ENCODE measurements around the gene VSTM2L.

VSTM2L gene

DNA sequence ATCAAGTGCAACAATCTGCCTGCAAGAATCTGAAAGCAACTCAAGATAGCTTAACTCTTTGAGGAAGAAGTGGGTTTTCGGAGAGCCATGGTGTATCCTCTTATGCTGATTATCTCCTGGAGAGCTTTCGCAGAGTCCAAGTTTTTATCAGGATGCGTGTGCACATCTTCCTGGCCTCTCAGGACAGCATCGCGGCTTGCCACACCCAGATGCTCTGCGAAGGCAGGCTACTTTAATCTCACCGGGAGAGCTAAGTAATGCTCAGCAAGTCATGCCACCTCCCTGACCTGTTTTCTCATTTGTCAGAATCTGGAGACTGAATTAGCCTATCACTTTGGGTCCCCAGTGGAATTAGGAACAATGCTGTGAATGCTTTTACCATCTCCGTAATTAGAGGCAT, 77.5 kb downstream of the VSTM2L start:
- H3K36me3 ChIP-seq (ENCODE audit: insufficient read depth, low read length), result peaks cover 32% of the 10 kb centered on the region
- peaks cover 4% of the 10 kb centered on the region; the same call in 1 of the 2 replicates for H4K20me1 ChIP-seq (ENCODE audit: insufficient read depth, low read length)
- DNase-seq, result no peak
- TF ChIP-seq, protein P1, sequence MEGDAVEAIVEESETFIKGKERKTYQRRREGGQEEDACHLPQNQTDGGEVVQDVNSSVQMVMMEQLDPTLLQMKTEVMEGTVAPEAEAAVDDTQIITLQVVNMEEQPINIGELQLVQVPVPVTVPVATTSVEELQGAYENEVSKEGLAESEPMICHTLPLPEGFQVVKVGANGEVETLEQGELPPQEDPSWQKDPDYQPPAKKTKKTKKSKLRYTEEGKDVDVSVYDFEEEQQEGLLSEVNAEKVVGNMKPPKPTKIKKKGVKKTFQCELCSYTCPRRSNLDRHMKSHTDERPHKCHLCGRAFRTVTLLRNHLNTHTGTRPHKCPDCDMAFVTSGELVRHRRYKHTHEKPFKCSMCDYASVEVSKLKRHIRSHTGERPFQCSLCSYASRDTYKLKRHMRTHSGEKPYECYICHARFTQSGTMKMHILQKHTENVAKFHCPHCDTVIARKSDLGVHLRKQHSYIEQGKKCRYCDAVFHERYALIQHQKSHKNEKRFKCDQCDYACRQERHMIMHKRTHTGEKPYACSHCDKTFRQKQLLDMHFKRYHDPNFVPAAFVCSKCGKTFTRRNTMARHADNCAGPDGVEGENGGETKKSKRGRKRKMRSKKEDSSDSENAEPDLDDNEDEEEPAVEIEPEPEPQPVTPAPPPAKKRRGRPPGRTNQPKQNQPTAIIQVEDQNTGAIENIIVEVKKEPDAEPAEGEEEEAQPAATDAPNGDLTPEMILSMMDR (IDR thresholded peaks at IDR 0.05; ENCODE audit: borderline replicate concordance, extremely low read depth, low read length, poor library complexity, severe bottlenecking), result no peak
- no peak for TF ChIP-seq EZH2 (IDR thresholded peaks at IDR 0.05; ENCODE audit: borderline replicate concordance, low read depth, low read length, severe bottlenecking)
- no peaks in the 10 kb centered on the region for H3K79me2 ChIP-seq (ENCODE audit: insufficient read depth, low read length)
- H3K4me3 ChIP-seq (ENCODE audit: low read depth in 1 of 2, low read length in 2 of 2), result no peak overlapping the region
- H3K27ac ChIP-seq (ENCODE audit: low read length), result no peak overlapping the region
- no peak for ATAC-seq (ENCODE audit: insufficient read depth, low read depth)
- no peak overlapping the region for H2AFZ ChIP-seq (ENCODE audit: low read depth, low read length)
- no peaks in the 10 kb centered on the region for H3K9me3 ChIP-seq (ENCODE audit: insufficient read depth, low read length, severe bottlenecking)
- no peaks in the 10 kb centered on the region for H3K27me3 ChIP-seq (ENCODE audit: insufficient read depth, low read length, poor library complexity)
- H3K4me2 ChIP-seq (ENCODE audit: insufficient read depth, low read length), result no peak overlapping the region
- H3K9ac ChIP-seq (ENCODE audit: low read depth, low read length), result no peak overlapping the region
- H3K4me1 ChIP-seq (ENCODE audit: insufficient read depth, low read length), result no peaks in the 10 kb centered on the region

DNA sequence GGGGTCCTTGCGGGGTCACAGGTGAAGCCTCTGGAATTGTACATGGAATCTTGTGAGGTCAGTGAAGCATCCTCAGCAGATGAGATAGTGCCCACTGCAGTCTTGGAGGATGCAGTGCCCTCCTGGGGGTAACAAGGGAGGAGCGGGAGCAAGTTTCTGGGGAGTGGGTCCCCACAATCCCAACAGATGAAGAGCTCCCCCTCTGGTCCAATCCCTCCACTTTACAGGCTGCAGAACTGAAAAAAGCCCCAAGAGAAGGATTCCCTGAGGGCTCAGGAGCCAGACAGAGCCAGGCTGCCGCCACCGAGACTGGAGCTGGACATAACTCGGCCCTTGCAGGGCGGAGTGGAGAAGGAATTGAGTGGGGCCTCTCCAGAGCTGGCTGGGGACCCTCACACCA, 77.9 kb downstream of the VSTM2L start:
- Histone ChIP-seq H3K27me3 (ENCODE audit: insufficient read depth, low read length, poor library complexity) (no peaks in the 10 kb centered on the region), H3K79me2 (ENCODE audit: insufficient read depth, low read length) (no peaks in the 10 kb centered on the region), H3K4me2 (ENCODE audit: insufficient read depth, low read length) (no peak overlapping the region), H3K4me1 (ENCODE audit: insufficient read depth, low read length) (no peaks in the 10 kb centered on the region), H3K9ac (ENCODE audit: low read depth, low read length) (no peak overlapping the region), H4K20me1 (ENCODE audit: insufficient read depth, low read length) (peaks cover 4% of the 10 kb centered on the region; the same call in 1 of the 2 replicates), H3K4me3 (ENCODE audit: low read depth in 1 of 2, low read length in 2 of 2) (no peak overlapping the region), H2AFZ (ENCODE audit: low read depth, low read length) (no peak overlapping the region), H3K36me3 (ENCODE audit: insufficient read depth, low read length) (peaks cover 37% of the 10 kb centered on the region), H3K9me3 (ENCODE audit: insufficient read depth, low read length, severe bottlenecking) (no peaks in the 10 kb centered on the region), H3K27ac (ENCODE audit: low read length) (no peak overlapping the region)
- no peak for TF ChIP-seq EZH2 (IDR thresholded peaks at IDR 0.05; ENCODE audit: borderline replicate concordance, low read depth, low read length, severe bottlenecking)
- TF ChIP-seq, protein P1 (IDR thresholded peaks at IDR 0.05; ENCODE audit: borderline replicate concordance, extremely low read depth, low read length, poor library complexity, severe bottlenecking), result no peak
- DNase-seq (no peak), ATAC-seq (ENCODE audit: insufficient read depth, low read depth) (no peak)

DNA sequence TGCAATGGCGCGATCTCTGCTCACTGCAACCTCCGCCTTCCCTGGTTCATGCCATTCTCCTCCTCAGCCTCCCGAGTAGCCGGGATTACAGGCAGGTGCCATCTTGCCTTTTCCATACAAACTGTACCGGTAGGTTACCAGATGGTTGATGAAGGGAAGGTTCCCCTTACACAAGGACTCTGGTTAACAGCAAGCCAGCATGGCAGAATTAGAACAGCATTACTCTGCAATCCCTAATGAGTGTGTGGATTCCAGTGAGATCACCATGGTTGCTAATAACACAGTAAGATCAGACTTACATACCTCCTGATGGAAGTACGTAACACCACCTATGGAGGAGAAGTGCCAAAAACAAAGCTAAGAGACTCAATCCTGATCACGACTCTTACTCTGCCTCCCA, 78.6 kb downstream of the VSTM2L start:
- TF ChIP-seq, protein P1 (IDR thresholded peaks at IDR 0.05; ENCODE audit: borderline replicate concordance, extremely low read depth, low read length, poor library complexity, severe bottlenecking), result no peak
- TF ChIP-seq EZH2 (IDR thresholded peaks at IDR 0.05; ENCODE audit: borderline replicate concordance, low read depth, low read length, severe bottlenecking), result no peak
- Histone ChIP-seq H3K4me2 (ENCODE audit: insufficient read depth, low read length) (no peak overlapping the region), H3K79me2 (ENCODE audit: insufficient read depth, low read length) (no peaks in the 10 kb centered on the region), H3K4me3 (ENCODE audit: low read depth in 1 of 2, low read length in 2 of 2) (no peak overlapping the region), H3K27ac (ENCODE audit: low read length) (no peak overlapping the region), H2AFZ (ENCODE audit: low read depth, low read length) (no peak overlapping the region), H3K9ac (ENCODE audit: low read depth, low read length) (no peak overlapping the region), H4K20me1 (ENCODE audit: insufficient read depth, low read length) (peaks cover 2% of the 10 kb centered on the region; the same call in 1 of the 2 replicates), H3K9me3 (ENCODE audit: insufficient read depth, low read length, severe bottlenecking) (no peaks in the 10 kb centered on the region), H3K36me3 (ENCODE audit: insufficient read depth, low read length) (peaks cover 44% of the 10 kb centered on the region), H3K27me3 (ENCODE audit: insufficient read depth, low read length, poor library complexity) (no peaks in the 10 kb centered on the region), H3K4me1 (ENCODE audit: insufficient read depth, low read length) (no peaks in the 10 kb centered on the region)
- DNase-seq (no peak), ATAC-seq (ENCODE audit: insufficient read depth, low read depth) (no peak)

DNA sequence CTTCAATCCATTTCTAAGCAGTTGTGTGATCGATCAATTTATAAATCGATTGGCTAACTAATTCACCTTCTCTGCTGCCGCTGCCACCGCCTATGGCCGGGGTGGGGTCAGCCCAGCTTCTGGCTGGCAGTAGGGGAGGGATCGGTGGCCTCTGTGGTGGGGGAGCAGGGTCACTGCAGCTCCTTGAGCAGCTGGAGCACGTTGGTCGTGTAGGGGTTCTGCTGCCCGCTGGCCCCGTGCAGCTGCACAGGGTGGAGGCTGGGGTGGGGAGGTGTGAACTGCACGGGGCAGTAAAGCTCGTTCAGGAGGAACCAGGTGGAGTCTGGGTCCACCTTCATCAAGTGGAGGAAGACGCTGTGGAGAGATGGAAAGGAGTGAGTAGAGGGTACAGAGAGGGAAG, 80.4 kb downstream of the VSTM2L start:
- H3K36me3 ChIP-seq (ENCODE audit: insufficient read depth, low read length), result peaks cover 60% of the 10 kb centered on the region
- H3K9ac ChIP-seq (ENCODE audit: low read depth, low read length), result no peak overlapping the region
- no peaks in the 10 kb centered on the region for H3K27me3 ChIP-seq (ENCODE audit: insufficient read depth, low read length, poor library complexity)
- H3K9me3 ChIP-seq (ENCODE audit: insufficient read depth, low read length, severe bottlenecking), result no peaks in the 10 kb centered on the region
- no peak for ATAC-seq (ENCODE audit: insufficient read depth, low read depth)
- no peak overlapping the region for H3K4me2 ChIP-seq (ENCODE audit: insufficient read depth, low read length)
- H2AFZ ChIP-seq (ENCODE audit: low read depth, low read length), result no peak overlapping the region
- H3K4me3 ChIP-seq (ENCODE audit: low read depth in 1 of 2, low read length in 2 of 2), result no peak overlapping the region
- no peaks in the 10 kb centered on the region for H4K20me1 ChIP-seq (ENCODE audit: insufficient read depth, low read length)
- no peak overlapping the region for H3K27ac ChIP-seq (ENCODE audit: low read length)
- no peak for DNase-seq
- H3K79me2 ChIP-seq (ENCODE audit: insufficient read depth, low read length), result no peaks in the 10 kb centered on the region
- no peaks in the 10 kb centered on the region for H3K4me1 ChIP-seq (ENCODE audit: insufficient read depth, low read length)
- no peak for TF ChIP-seq EZH2 (IDR thresholded peaks at IDR 0.05; ENCODE audit: borderline replicate concordance, low read depth, low read length, severe bottlenecking)
- TF ChIP-seq, protein P1 (IDR thresholded peaks at IDR 0.05; ENCODE audit: borderline replicate concordance, extremely low read depth, low read length, poor library complexity, severe bottlenecking), result no peak

All from DND-41 (cell line).